ENCODE measurements around the gene SIPA1L3. TPM values are rescaled to one million over a fixed set of nuclear protein-coding genes. Genes with fewer than 3 reads are reported as not detected.

The SIPA1L3 gene
- total RNA-seq, 3 donors from 2014 or later, result 93.6 to 173 (median 144) TPM

DNA sequence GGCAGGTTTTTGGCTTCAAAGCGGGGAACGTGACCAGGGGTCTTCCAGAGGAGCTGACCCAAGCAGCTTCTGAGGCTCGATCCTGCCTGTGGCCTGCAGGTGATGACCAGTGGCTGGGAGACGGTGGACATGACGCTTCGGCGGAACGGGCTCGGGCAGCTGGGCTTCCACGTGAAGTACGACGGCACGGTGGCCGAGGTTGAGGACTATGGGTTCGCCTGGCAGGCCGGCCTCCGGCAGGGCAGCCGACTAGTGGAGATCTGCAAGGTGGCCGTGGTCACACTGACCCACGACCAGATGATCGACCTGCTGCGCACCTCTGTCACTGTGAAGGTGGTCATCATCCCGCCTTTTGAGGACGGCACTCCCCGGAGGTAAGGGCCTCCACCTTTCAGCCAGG, 223.4 kb downstream of the SIPA1L3 start:
- DNase-seq (no peak), ATAC-seq (no peak)
- H3K9me3 ChIP-seq, result no peaks in the 10 kb centered on the region
- intact Hi-C loops (cut with DNase I, micrococcal nuclease), result no loop called here
- no peaks in the 10 kb centered on the region for H3K36me3 ChIP-seq (ENCODE audit: low read depth)
- TF ChIP-seq, protein P1, sequence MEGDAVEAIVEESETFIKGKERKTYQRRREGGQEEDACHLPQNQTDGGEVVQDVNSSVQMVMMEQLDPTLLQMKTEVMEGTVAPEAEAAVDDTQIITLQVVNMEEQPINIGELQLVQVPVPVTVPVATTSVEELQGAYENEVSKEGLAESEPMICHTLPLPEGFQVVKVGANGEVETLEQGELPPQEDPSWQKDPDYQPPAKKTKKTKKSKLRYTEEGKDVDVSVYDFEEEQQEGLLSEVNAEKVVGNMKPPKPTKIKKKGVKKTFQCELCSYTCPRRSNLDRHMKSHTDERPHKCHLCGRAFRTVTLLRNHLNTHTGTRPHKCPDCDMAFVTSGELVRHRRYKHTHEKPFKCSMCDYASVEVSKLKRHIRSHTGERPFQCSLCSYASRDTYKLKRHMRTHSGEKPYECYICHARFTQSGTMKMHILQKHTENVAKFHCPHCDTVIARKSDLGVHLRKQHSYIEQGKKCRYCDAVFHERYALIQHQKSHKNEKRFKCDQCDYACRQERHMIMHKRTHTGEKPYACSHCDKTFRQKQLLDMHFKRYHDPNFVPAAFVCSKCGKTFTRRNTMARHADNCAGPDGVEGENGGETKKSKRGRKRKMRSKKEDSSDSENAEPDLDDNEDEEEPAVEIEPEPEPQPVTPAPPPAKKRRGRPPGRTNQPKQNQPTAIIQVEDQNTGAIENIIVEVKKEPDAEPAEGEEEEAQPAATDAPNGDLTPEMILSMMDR (IDR thresholded peaks at IDR 0.05), result no peak
- no peak overlapping the region for H3K4me3 ChIP-seq
- no peaks in the 10 kb centered on the region for H3K4me1 ChIP-seq (ENCODE audit: low read depth)

DNA sequence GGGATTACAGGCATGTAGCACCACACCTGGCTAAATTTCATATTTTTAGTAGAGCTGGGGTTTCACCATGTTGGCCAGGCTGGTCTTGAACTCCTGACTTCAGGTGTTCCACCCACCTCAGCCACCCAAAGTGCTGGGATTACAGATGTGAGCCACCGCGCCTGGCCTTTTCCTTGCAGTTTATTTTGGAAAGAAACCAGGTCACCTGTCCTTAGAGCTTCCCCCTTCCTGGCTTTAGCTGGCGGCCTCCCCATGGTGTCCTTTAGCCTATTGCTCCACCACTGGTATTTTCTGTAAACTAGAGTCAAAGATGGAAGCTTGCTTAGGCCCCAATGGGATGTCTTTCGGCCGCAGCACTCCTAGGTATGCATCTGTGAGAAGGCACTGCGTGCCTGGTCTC, 225.8 kb downstream of the SIPA1L3 start:
- DNase-seq (no peak), ATAC-seq (no peak)
- no peaks in the 10 kb centered on the region for H3K9me3 ChIP-seq
- no peak overlapping the region for H3K4me3 ChIP-seq
- TF ChIP-seq, protein P1 (IDR thresholded peaks at IDR 0.05), result no peak
- no peaks in the 10 kb centered on the region for H3K36me3 ChIP-seq (ENCODE audit: low read depth)
- H3K4me1 ChIP-seq (ENCODE audit: low read depth), result no peaks in the 10 kb centered on the region
- intact Hi-C loops (cut with DNase I, micrococcal nuclease), result no loop called here

DNA sequence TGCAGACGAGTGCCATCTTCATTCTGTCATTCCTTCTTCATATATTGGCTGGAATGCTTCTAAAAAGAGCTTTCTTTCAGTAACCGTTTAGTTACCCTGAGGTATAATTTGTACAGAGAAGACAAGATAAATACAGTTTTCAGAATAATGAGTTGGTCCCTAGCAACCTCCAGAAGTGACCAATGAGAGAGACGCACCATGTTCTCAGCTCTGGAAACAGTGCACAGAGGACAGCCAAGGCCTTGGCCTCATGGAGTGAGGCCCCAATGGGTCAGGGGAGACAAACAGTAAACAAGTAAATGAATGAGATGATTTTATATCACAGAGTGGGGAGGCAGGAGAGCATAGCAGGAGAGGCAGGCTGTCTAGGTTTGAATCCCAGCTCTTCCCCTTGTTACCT, 226.3 kb downstream of the SIPA1L3 start:
- no peaks in the 10 kb centered on the region for H3K36me3 ChIP-seq (ENCODE audit: low read depth)
- H3K4me1 ChIP-seq (ENCODE audit: low read depth), result no peaks in the 10 kb centered on the region
- ATAC-seq (no peak), DNase-seq (no peak)
- no peak overlapping the region for H3K4me3 ChIP-seq
- H3K9me3 ChIP-seq, result no peaks in the 10 kb centered on the region
- intact Hi-C loops (cut with DNase I, micrococcal nuclease), result no loop called here
- TF ChIP-seq, protein P1 (IDR thresholded peaks at IDR 0.05), result no peak

DNA sequence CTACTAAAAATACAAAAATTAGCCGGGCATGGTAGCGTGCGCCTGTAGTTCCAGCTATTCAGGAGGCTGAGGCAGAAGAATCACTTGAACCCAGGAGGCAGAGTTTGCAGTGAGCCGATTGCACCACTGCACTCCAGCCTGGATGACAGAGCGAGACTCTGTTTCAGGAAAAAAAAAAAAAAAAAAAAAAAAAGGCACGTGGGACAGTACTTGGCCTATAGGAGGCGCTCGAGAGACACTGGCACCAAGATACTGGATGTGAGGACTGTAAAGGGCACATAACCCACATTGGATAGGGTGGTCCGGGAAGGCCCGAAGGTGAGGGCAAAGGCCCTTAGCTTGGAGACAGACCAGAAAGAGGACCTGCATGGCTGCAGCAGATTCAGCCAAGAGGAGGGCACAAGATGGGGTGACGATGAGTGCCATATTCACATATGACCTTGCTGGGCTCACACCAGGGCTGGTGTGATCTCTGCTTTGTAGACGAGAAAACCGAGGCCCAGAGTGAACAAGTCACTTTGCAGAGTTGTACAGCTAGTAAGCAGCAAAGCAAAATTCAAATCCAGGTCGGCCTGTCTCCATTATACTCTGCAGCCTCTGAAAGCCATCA, 227.6 kb downstream of the SIPA1L3 start:
- TF ChIP-seq, protein P1 (IDR thresholded peaks at IDR 0.05), result no peak
- peak; percentile 59 for ATAC-seq
- no peaks in the 10 kb centered on the region for H3K36me3 ChIP-seq (ENCODE audit: low read depth)

DNA sequence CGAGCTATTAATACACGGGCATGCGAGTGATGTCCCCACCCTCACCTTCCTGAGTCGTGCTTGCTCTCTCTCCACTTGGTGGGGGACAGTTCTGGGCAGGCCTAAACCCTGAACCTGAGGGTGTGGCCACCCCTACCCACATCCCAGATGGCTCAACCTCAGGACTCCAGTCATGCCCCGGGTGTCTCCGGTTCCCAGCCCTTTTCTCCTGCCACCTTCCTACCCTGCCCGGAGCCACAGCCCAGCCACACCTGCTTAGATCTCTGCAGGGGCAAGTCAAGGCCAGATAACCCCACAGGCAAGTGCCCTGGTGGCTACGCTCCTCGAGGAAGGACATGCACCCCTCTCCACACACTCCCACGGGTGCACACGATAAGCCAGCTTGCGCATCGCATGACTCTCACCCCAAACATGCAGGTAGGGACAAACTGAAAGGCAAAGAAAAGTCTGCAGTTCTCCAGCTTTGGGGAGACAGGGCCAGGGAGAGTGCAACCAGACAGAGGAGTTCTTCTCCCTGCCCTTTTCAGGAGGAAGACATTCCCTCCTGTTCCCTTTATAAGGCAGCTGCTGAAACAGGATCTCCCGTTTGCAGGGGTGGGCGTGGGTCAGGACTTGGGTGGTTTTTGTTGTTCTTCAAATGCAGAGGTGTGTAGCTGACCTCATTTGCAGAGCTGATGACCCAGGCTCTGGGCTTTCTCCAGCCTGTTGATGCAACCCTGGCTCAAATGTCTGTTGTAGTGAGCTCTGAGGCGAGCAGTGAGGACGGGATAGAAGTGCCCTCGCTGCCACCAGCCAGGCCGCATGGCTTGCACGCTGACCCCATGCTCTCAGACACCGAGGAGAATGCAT, 228.4 kb downstream of the SIPA1L3 start:
- Histone ChIP-seq H3K36me3 (ENCODE audit: low read depth) (no peaks in the 10 kb centered on the region), H3K9me3 (no peaks in the 10 kb centered on the region), H3K4me1 (ENCODE audit: low read depth) (no peaks in the 10 kb centered on the region), H3K4me3 (no peak overlapping the region)
- TF ChIP-seq, protein P1 (IDR thresholded peaks at IDR 0.05), result no peak
- ATAC-seq, result peak; percentile 22
- intact Hi-C loops (cut with DNase I, micrococcal nuclease), result no loop called here
- no peak for DNase-seq

More for the DNA sequence above, 227.6 kb downstream of the SIPA1L3 start:
- DNase-seq, result peak in 1 of 3 donors; percentile 49
- no peak overlapping the region for H3K4me3 ChIP-seq
- intact Hi-C loops (cut with DNase I, micrococcal nuclease), result no loop called here
- H3K4me1 ChIP-seq (ENCODE audit: low read depth), result no peaks in the 10 kb centered on the region
- H3K9me3 ChIP-seq, result no peaks in the 10 kb centered on the region
